Measurements from ENCODE around the gene KATNIP. TPM values are rescaled to one million over a fixed set of nuclear protein-coding genes. Genes with fewer than 3 reads are reported as not detected.

KATNIP gene
- polyA plus RNA-seq, 1 experiment: 21.2 TPM

- TF ChIP-seq CTCF (IDR thresholded peaks at IDR 0.05; ENCODE audit: low read depth, low read length): no peak
- no peak for DNase-seq (ENCODE audit: low read depth, low spot score)
- ChIA-PET POLR2A (no interaction called here), CTCF (interaction anchor here (0.8 to 1.6 kb wide), 2 partner anchors 12 to 15 kb away, joined by 3 read pairs; no protein-coding TSS in a partner anchor)
- Histone ChIP-seq H3K27ac (ENCODE audit: low read depth, low read length) (no peak overlapping the region), H3K9me3 (ENCODE audit: control insufficient read depth, insufficient read depth, low read length) (no peaks in the 10 kb centered on the region; the same call in 1 of the 2 replicates), H3K4me3 (ENCODE audit: low read depth, low read length) (no peak overlapping the region), H3K27me3 (ENCODE audit: control insufficient read depth, insufficient read depth, low read length) (no peaks in the 10 kb centered on the region)
Measured at GRCh38 chr16:27516365-27516764, 33.6 kb upstream of the KATNIP start.

GRCh38 chr16:27517664-27518063 is 32.3 kb upstream of the KATNIP start:
- CTCF ChIA-PET: no interaction called here

GRCh38 chr16:27518226-27518625 is 31.7 kb upstream of the KATNIP start:
- ChIA-PET CTCF (no interaction called here), POLR2A (no interaction called here)
- no peak overlapping the region for H3K4me3 ChIP-seq (ENCODE audit: low read depth, low read length)
- DNase-seq (ENCODE audit: low read depth, low spot score): no peak
- no peaks in the 10 kb centered on the region; the same call in 1 of the 2 replicates for H3K9me3 ChIP-seq (ENCODE audit: control insufficient read depth, insufficient read depth, low read length)
- no peak overlapping the region for H3K27ac ChIP-seq (ENCODE audit: low read depth, low read length)
- TF ChIP-seq CTCF (IDR thresholded peaks at IDR 0.05; ENCODE audit: low read depth, low read length): no peak
- no peaks in the 10 kb centered on the region for H3K27me3 ChIP-seq (ENCODE audit: control insufficient read depth, insufficient read depth, low read length)

More at GRCh38 chr16:27517664-27518063, 32.3 kb upstream of the KATNIP start:
- no peak overlapping the region for H3K27ac ChIP-seq (ENCODE audit: low read depth, low read length)
- TF ChIP-seq CTCF (IDR thresholded peaks at IDR 0.05; ENCODE audit: low read depth, low read length): no peak
- H3K27me3 ChIP-seq (ENCODE audit: control insufficient read depth, insufficient read depth, low read length): no peaks in the 10 kb centered on the region
- POLR2A ChIA-PET: no interaction called here
- H3K4me3 ChIP-seq (ENCODE audit: low read depth, low read length): no peak overlapping the region
- DNase-seq (ENCODE audit: low read depth, low spot score): no peak
- H3K9me3 ChIP-seq (ENCODE audit: control insufficient read depth, insufficient read depth, low read length): no peaks in the 10 kb centered on the region; the same call in 1 of the 2 replicates

- no peak overlapping the region for H3K27ac ChIP-seq (ENCODE audit: low read depth, low read length)
- no peak for DNase-seq (ENCODE audit: low read depth, low spot score)
- H3K9me3 ChIP-seq (ENCODE audit: control insufficient read depth, insufficient read depth, low read length): no peaks in the 10 kb centered on the region
- no peak overlapping the region for H3K4me3 ChIP-seq (ENCODE audit: low read depth, low read length)
- H3K27me3 ChIP-seq (ENCODE audit: control insufficient read depth, insufficient read depth, low read length): no peaks in the 10 kb centered on the region
- CTCF ChIA-PET: no interaction called here
- TF ChIP-seq CTCF (IDR thresholded peaks at IDR 0.05; ENCODE audit: low read depth, low read length): no peak
- POLR2A ChIA-PET: no interaction called here
Measured at GRCh38 chr16:27520982-27521673, 28.8 kb upstream of the KATNIP start.

- no peaks in the 10 kb centered on the region for H3K9me3 ChIP-seq (ENCODE audit: control insufficient read depth, insufficient read depth, low read length)
- no peak for TF ChIP-seq CTCF (IDR thresholded peaks at IDR 0.05; ENCODE audit: low read depth, low read length)
- no peak overlapping the region for H3K4me3 ChIP-seq (ENCODE audit: low read depth, low read length)
- no peak for DNase-seq (ENCODE audit: low read depth, low spot score)
- H3K27me3 ChIP-seq (ENCODE audit: control insufficient read depth, insufficient read depth, low read length): no peaks in the 10 kb centered on the region
- POLR2A ChIA-PET: no interaction called here
- CTCF ChIA-PET: no interaction called here
- H3K27ac ChIP-seq (ENCODE audit: low read depth, low read length): no peak overlapping the region
Measured at GRCh38 chr16:27522173-27522707, 27.7 kb upstream of the KATNIP start.
